ENCODE data around the gene PRR23E.

- TF ChIP-seq TARDBP (IDR thresholded peaks at IDR 0.05) (no peak), FOXK2 (IDR thresholded peaks at IDR 0.05) (no peak), CTBP1 (IDR thresholded peaks at IDR 0.05; ENCODE audit: borderline replicate concordance) (no peak), SP1 (IDR thresholded peaks at IDR 0.05) (no peak), LEF1 (IDR thresholded peaks at IDR 0.05; ENCODE audit: borderline replicate concordance) (no peak), FOXA1 (IDR thresholded peaks at IDR 0.05) (no peak), BHLHE40 (IDR thresholded peaks at IDR 0.05; ENCODE audit: borderline replicate concordance) (no peak), ELF4 (IDR thresholded peaks at IDR 0.05) (no peak)
Observed at GRCh38 chr3:127150513-127151250, 42.2 kb upstream of the PRR23E start.
